ENCODE measurements around the gene OR2T27. TPM values are rescaled to one million over a fixed set of nuclear protein-coding genes. Genes with fewer than 3 reads are reported as not detected.
"Not testable (repeated sequence)": the region's sequence is repeated elsewhere in the genome, so short reads cannot be mapped to it uniquely, and the experiment has no call there.

The OR2T27 gene
- not detected for total RNA-seq

GRCh38 chr1:248655354-248655753 lies at the start of gene OR2T27:
Gene OR2T27 (minus strand): TSS chr1:248655528. CDS start chr1:248650884, 4,644 bp downstream.
- DNase-seq (ENCODE audit: low spot score); ATAC-seq; intact Hi-C loops (cut with DNase I): not testable (repeated sequence)

- ATAC-seq (no peak), DNase-seq (ENCODE audit: low spot score) (no peak)
- intact Hi-C loops (cut with DNase I): no loop called here
These were observed 49.3 kb upstream of the OR2T27 start for GRCh38 chr1:248704606-248705005.

DNA sequence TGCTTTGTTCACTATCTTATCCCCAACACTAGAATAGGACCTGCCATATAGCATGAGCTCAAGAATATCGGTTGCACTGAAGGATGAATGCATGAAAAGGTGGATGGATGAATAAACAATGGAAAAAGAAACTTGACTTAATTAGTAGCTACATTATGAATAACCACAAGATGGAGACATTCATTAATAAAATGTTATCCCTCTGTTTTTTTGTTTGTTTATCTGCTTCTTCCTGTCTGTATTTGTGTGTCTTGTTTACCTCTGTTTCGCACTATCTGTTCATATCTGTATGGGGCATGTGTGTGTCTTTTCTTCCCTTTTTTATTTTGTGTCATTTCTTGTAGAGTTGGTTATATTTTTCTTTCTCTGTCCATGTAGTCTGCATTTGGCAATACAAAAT lies 48.3 kb upstream of the OR2T27 start:
- ATAC-seq (no peak), DNase-seq (ENCODE audit: low spot score) (no peak)
- intact Hi-C loops (cut with DNase I): no loop called here

- DNase-seq (ENCODE audit: low spot score): no peak
- ATAC-seq: no peak
- intact Hi-C loops (cut with DNase I): no loop called here
These were observed 47.4 kb upstream of the OR2T27 start, which contains the start of gene OR14I1 for GRCh38 chr1:248702714-248703113. Gene OR14I1 (minus strand): TSS chr1:248702766.

DNA sequence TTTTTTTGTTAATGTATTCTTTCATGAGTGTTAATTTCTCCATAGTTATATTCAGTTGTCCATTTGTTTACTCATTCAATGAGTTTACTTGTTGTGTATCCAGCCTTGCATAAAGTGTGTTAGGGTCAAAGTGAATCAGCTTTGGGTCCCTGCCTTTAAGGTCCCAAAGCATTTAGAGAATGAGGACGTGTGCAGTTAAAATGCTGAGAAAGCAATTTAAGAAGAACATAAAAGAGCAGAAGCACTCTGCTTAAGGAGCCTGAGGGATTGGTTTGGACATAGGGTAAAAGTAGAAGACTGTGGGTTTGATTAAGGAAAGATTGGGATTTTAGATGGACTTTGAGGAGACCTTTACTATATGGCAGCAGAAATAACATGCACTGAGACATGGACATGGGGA lies 43.8 kb upstream of the OR2T27 start:
- intact Hi-C loops (cut with DNase I): no loop called here
- no peak for DNase-seq (ENCODE audit: low spot score)
- ATAC-seq: no peak

DNA sequence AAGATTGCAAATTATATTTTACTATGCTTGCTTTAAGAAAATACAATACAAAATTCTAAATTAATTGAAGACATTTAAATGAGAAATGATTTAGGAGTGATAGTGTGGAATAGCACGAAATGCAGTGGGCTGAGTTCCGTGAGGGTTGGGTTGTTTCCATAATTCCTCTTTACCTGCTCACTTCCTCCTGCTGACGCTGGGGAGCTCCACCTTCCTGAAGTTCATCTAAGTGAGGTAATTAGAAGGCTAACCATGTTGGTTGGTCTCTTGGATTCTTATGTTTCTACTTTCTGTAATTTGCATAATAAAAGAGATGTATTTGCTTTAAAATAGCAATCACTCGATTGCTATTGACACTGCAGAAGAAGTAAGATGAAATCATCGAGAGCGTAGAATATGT lies 42.6 kb upstream of the OR2T27 start:
- DNase-seq (ENCODE audit: low spot score) (no peak), ATAC-seq (no peak)
- intact Hi-C loops (cut with DNase I): no loop called here

GRCh38 chr1:248696774-248697173 lies 41.4 kb upstream of the OR2T27 start:
- no peak for ATAC-seq
- intact Hi-C loops (cut with DNase I): no loop called here
- DNase-seq (ENCODE audit: low spot score): no peak

GRCh38 chr1:248696261-248696660 lies 40.9 kb upstream of the OR2T27 start:
- intact Hi-C loops (cut with DNase I): no loop called here
- ATAC-seq (peak; percentile 55), DNase-seq (ENCODE audit: low spot score) (no peak)

DNA sequence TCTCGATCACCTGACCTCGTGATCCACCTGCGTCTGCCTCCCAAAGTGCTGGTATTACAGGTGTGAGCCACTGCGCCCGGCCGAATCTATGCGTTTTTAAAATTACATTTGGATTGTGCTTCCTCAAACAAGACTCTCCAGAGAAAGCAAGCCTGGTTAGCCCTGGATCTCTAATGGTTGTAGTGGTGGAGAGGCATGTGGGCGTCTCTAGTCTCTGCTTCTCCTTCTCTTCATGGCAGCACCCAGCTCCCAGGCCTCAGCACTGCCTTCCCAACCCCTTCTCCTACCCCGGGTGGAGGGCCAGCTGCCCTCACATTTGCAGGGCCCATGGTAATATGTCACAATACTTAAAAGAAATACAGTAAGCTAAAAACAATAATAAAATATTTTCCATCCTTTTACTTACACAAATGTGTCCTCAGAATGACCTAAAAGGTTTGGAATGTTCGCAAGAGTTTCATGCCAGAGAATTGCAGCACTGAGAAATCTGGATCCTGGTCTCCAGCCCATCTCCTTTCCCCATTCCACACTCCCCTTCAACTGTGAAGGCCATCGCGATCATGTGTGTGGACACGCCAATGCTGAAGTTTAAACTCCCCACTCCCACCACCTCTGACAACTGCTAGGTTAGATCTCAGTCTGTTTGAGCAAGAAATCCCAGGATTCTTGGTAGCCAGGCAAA lies 40.3 kb upstream of the OR2T27 start:
- DNase-seq (ENCODE audit: low spot score): no peak
- ATAC-seq: no peak
- intact Hi-C loops (cut with DNase I): no loop called here

DNA sequence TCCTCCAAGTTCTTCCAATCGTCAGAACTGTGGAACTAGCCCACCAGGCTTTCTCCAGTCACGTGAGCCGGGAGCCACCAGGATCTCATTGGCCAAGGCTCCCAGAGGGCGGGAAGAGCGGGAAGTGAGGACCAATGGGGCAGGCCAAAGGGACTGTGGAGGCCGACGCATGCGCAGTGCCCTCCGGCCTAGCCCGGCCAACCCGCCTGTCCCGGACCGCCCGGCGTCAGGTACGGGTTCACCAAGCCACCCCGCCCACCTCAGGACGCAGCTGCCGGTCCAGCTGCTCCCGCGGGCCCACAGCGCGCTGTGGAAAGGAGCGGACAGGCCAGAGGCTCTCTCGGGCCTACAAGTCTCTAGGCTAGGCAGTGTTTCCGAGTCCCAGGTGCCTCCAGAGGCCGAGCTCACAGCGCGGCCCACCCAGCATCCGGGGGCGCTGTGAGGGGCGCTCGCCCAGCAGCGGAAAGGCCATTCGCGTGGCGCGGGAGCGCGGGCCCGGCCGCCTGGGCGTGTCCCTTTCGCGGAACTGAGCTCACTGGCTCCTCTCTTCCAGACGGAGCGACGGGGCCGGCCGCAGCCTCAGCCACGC lies 36.3 kb upstream of the OR2T27 start:
- ATAC-seq (no peak), DNase-seq (ENCODE audit: low spot score) (no peak)
- intact Hi-C loops (cut with DNase I): no loop called here

- DNase-seq (ENCODE audit: low spot score) (no peak), ATAC-seq (no peak)
- intact Hi-C loops (cut with DNase I): no loop called here
These were observed 33.4 kb upstream of the OR2T27 start for GRCh38 chr1:248688527-248689298.

DNA sequence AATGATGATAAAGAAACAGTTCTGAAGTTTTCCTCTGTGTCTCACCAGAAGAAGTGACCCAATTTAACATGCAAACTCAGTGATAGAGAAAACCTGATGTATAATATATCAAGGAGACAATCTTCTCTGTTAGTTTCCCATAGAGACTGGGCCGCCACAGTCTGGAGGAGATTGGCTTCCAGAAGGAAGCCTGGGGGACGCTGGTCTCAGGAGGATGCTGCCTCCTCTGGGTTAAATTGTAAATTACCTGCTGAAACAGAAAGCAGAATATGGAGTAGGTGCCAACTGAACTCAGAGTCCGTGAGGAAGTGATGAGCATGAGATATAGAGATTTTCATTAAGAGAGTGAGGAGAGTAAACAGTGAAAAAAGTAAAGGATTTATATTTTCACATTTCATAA lies 31.5 kb upstream of the OR2T27 start:
- no peak for ATAC-seq
- intact Hi-C loops (cut with DNase I): no loop called here

GRCh38 chr1:248681651-248682050 lies 26.3 kb upstream of the OR2T27 start:
- intact Hi-C loops (cut with DNase I): no loop called here
- ATAC-seq: no peak
- no peak for DNase-seq (ENCODE audit: low spot score)

More for the DNA sequence above, 31.5 kb upstream of the OR2T27 start:
- DNase-seq (ENCODE audit: low spot score): no peak

- intact Hi-C loops (cut with DNase I): no loop called here
- ATAC-seq: no peak
- DNase-seq (ENCODE audit: low spot score): no peak
These were observed 14.7 kb upstream of the OR2T27 start for GRCh38 chr1:248670003-248670402.

GRCh38 chr1:248663453-248664328 lies 8.4 kb upstream of the OR2T27 start:
- ATAC-seq; DNase-seq (ENCODE audit: low spot score); intact Hi-C loops (cut with DNase I): not testable (repeated sequence)

- intact Hi-C loops (cut with DNase I); DNase-seq (ENCODE audit: low spot score); ATAC-seq: not testable (repeated sequence)
These were observed 1.5 kb upstream of the OR2T27 start for GRCh38 chr1:248656797-248657196.

GRCh38 chr1:248648770-248649536 lies 6.4 kb downstream of the OR2T27 start:
- DNase-seq (ENCODE audit: low spot score); ATAC-seq; intact Hi-C loops (cut with DNase I): not testable (repeated sequence)

GRCh38 chr1:248645178-248645577 lies 10.2 kb downstream of the OR2T27 start, which contains the start of gene OR2T35:
Gene OR2T35 (minus strand): TSS chr1:248645278. CDS start chr1:248639258, 6,020 bp downstream.
- ATAC-seq; DNase-seq (ENCODE audit: low spot score); intact Hi-C loops (cut with DNase I): not testable (repeated sequence)
